ENCODE results near the gene ATG14.

GRCh38 chr14:55388160-55388559, 23.5 kb downstream of the ATG14 start:
- TF ChIP-seq CTCF (conservative IDR thresholded peaks at IDR 0.05) (no peak), EZH2 (IDR thresholded peaks at IDR 0.05; ENCODE audit: low read depth) (no peak)
